BE2C (cell line): ENCODE data around the gene DYNC1LI2.
"Not testable (repeated sequence)": the region's sequence is repeated elsewhere in the genome, so short reads cannot be mapped to it uniquely, and the experiment has no call there.

Experiments
- DNase-seq: peaks from one replicate; pipeline ENCODE4 v3.0.0-alpha.2; 2020
- H3K27me3 ChIP-seq: fragments of 250-450 bp; sonication (Bioruptor Pico); 2 replicates; pipeline ENCODE4 v1.5.1; 2020; ENCODE audit warnings: mild to moderate bottlenecking
- H3K36me3 ChIP-seq: fragments of 250-450 bp; sonication (Bioruptor Pico); 2 replicates; pipeline ENCODE4 v1.5.1; 2020; ENCODE audit warnings: mild to moderate bottlenecking
- H3K4me1 ChIP-seq: fragments of 250-450 bp; sonication (Bioruptor Pico); 2 replicates; pipeline ENCODE4 v1.5.1; 2020
- H3K4me3 ChIP-seq: 2 replicates; pipeline ENCODE4 v1.5.1; 2011; ENCODE audit warnings: low read depth, low read length
- H3K9me3 ChIP-seq: fragments of 250-450 bp; sonication (Bioruptor Pico); 2 replicates; pipeline ENCODE4 v1.5.1; 2020
- CTCF ChIP-seq: IDR thresholded peaks from 2 replicates; pipeline ENCODE4 v1.5.1; 2012; ENCODE audit warnings: mild to moderate bottlenecking, low read depth, low read length

Gene DYNC1LI2

GRCh38 chr16:66691234-66691633 is 60.2 kb downstream of the DYNC1LI2 start:
- TF ChIP-seq CTCF: no peak
- no peaks in the 10 kb centered on the region for H3K36me3 ChIP-seq
- H3K27me3 ChIP-seq: no peaks in the 10 kb centered on the region
- H3K4me1 ChIP-seq: no peaks in the 10 kb centered on the region
- no peak overlapping the region for H3K4me3 ChIP-seq
- DNase-seq: no peak
- H3K9me3 ChIP-seq: no peaks in the 10 kb centered on the region

- no peak for DNase-seq
- H3K27me3 ChIP-seq: no peaks in the 10 kb centered on the region
- H3K4me3 ChIP-seq: no peak overlapping the region
- H3K36me3 ChIP-seq: no peaks in the 10 kb centered on the region
- H3K4me1 ChIP-seq: no peaks in the 10 kb centered on the region
- no peaks in the 10 kb centered on the region for H3K9me3 ChIP-seq
- no peak for TF ChIP-seq CTCF
These were observed 61.1 kb downstream of the DYNC1LI2 start for GRCh38 chr16:66690106-66690847.

GRCh38 chr16:66689282-66689681 is 62.1 kb downstream of the DYNC1LI2 start:
- no peak for DNase-seq
- Histone ChIP-seq H3K9me3 (no peaks in the 10 kb centered on the region), H3K27me3 (no peaks in the 10 kb centered on the region), H3K4me3 (no peak overlapping the region), H3K4me1 (no peaks in the 10 kb centered on the region), H3K36me3 (no peaks in the 10 kb centered on the region)
- TF ChIP-seq CTCF: no peak

GRCh38 chr16:66687906-66688625 is 63.3 kb downstream of the DYNC1LI2 start:
- H3K36me3 ChIP-seq: no peaks in the 10 kb centered on the region
- H3K9me3 ChIP-seq: no peaks in the 10 kb centered on the region
- no peaks in the 10 kb centered on the region for H3K27me3 ChIP-seq
- no peak for DNase-seq
- no peak overlapping the region for H3K4me3 ChIP-seq
- H3K4me1 ChIP-seq: no peaks in the 10 kb centered on the region
- TF ChIP-seq CTCF: no peak

- not testable (repeated sequence) for H3K4me1 ChIP-seq, H3K4me3 ChIP-seq, H3K9me3 ChIP-seq, H3K36me3 ChIP-seq, H3K27me3 ChIP-seq, DNase-seq
These were observed 65.8 kb downstream of the DYNC1LI2 start for GRCh38 chr16:66685501-66686115.

DNA sequence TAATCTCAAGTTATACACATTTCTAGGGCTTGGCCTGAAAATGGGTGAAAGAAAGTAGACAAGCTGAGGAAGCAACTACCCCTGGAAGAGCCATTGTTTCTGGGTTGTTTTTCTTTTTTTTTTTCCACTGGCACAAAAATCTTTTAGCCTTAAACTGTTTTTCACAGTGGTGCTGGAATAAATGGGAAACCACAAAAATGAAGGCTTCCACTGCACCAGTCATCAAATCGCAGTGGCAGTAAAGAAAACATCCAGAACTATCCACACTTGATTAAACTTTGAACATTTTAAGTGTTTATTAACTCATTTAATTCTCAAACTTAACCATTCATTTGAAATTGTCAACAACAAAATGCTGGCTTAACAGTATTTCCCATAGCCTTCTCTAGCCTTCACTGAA is 69.1 kb downstream of the DYNC1LI2 start:
- no peaks in the 10 kb centered on the region for H3K36me3 ChIP-seq
- DNase-seq: no peak
- H3K4me1 ChIP-seq: no peaks in the 10 kb centered on the region
- no peak overlapping the region for H3K4me3 ChIP-seq
- no peaks in the 10 kb centered on the region for H3K27me3 ChIP-seq
- TF ChIP-seq CTCF: no peak
- H3K9me3 ChIP-seq: no peaks in the 10 kb centered on the region
